ENCODE measurements around the gene ARHGAP24. TPM values are rescaled to one million over a fixed set of nuclear protein-coding genes. Genes with fewer than 3 reads are reported as not detected.

ARHGAP24 gene
- under 1 TPM; 0.30 to 0.53 TPM for total RNA-seq
- polyA plus RNA-seq (2013, experiment 1 of 2) = 0.99 TPM
- 2.5 TPM for polyA plus RNA-seq (2013, experiment 2 of 2)
- total RNA-seq = 0 to 2.1 (median 0.20) reads per million in 172 experiments

GRCh38 chr4:85474818-85475630 lies at the start of gene ARHGAP24:
Gene ARHGAP24 (plus strand): TSS chr4:85475150.
- no peaks in the 10 kb centered on the region for H3K9me3 Mint-ChIP-seq
- H3K4me3 Mint-ChIP-seq = no peak within 1 kb of the TSS
- Histone ChIP-seq H3K27ac (ENCODE audit: low read depth in 1 of 2, low read length in 2 of 2) (no peak within 1 kb of the TSS), H3K4me3 (ENCODE audit: low read length) (peak within 1 kb of the TSS; percentile 21), H3K4me1 (ENCODE audit: insufficient read depth, low read length) (no peaks in the 10 kb centered on the region), H3K9me3 (ENCODE audit: control insufficient read depth in 1 of 2, insufficient read depth in 1 of 2, low read length in 2 of 2) (peaks cover 0 to 13% of the 10 kb centered on the region in 2 experiments), H3K27me3 (ENCODE audit: control insufficient read depth in 1 of 2, insufficient read depth in 2 of 2, low read length in 2 of 2) (peaks cover 3 to 6% of the 10 kb centered on the region in 2 experiments), H3K36me3 (ENCODE audit: insufficient read depth, low read length) (no peaks in the 10 kb centered on the region)
- CTCF ChIA-PET = no interaction called here
- intact Hi-C loops (cut with DNase I, micrococcal nuclease) = no loop called here
- H3K4me1 Mint-ChIP-seq (ENCODE audit: low read depth) = no peaks in the 10 kb centered on the region
- DNase-seq (peak in 3 of 14 experiments; percentile 4 to 52 (median 51)), ATAC-seq (ENCODE audit: poor library complexity) (no peak)
- H3K27ac Mint-ChIP-seq = no peak within 1 kb of the TSS
- H3K36me3 Mint-ChIP-seq (ENCODE audit: low read depth) = no peaks in the 10 kb centered on the region
- POLR2A ChIA-PET = no interaction called here
- peaks cover 27% of the 10 kb centered on the region for H3K27me3 Mint-ChIP-seq
- no peak for TF ChIP-seq CTCF (IDR thresholded peaks at IDR 0.05)

- intact Hi-C loops (cut with DNase I, micrococcal nuclease) = no loop called here
- ATAC-seq (ENCODE audit: poor library complexity) = no peak
These were observed 48.6 kb upstream of the ARHGAP24 start for GRCh38 chr4:85426366-85426765.

GRCh38 chr4:85427123-85427522 lies 47.8 kb upstream of the ARHGAP24 start:
- DNase-seq (no peak), ATAC-seq (ENCODE audit: poor library complexity) (no peak)
- no peak overlapping the region for H3K4me3 ChIP-seq (ENCODE audit: low read length)
- TF ChIP-seq CTCF (IDR thresholded peaks at IDR 0.05) = no peak
- H3K36me3 ChIP-seq (ENCODE audit: insufficient read depth, low read length) = no peaks in the 10 kb centered on the region
- H3K4me1 ChIP-seq (ENCODE audit: insufficient read depth, low read length) = no peaks in the 10 kb centered on the region
- no peaks in the 10 kb centered on the region for H3K27me3 ChIP-seq (ENCODE audit: control insufficient read depth in 1 of 2, insufficient read depth in 2 of 2, low read length in 2 of 2)
- Mint-ChIP-seq H3K4me1 (ENCODE audit: low read depth) (no peaks in the 10 kb centered on the region), H3K9me3 (peaks cover 2% of the 10 kb centered on the region), H3K4me3 (no peak overlapping the region), H3K27me3 (no peaks in the 10 kb centered on the region), H3K36me3 (ENCODE audit: low read depth) (no peaks in the 10 kb centered on the region), H3K27ac (no peak overlapping the region)
- peaks cover 0 to 4% of the 10 kb centered on the region in 2 experiments for H3K9me3 ChIP-seq (ENCODE audit: control insufficient read depth in 1 of 2, insufficient read depth in 1 of 2, low read length in 2 of 2)
- intact Hi-C loops (cut with DNase I, micrococcal nuclease) = no loop called here
- no peak overlapping the region for H3K27ac ChIP-seq (ENCODE audit: low read depth in 1 of 2, low read length in 2 of 2)
- ChIA-PET POLR2A (no interaction called here), CTCF (no interaction called here)

More at GRCh38 chr4:85426366-85426765, 48.6 kb upstream of the ARHGAP24 start:
- no peak overlapping the region for H3K4me3 Mint-ChIP-seq
- no peak overlapping the region for H3K27ac Mint-ChIP-seq
- ChIA-PET POLR2A (no interaction called here), CTCF (no interaction called here)
- no peak overlapping the region for H3K27ac ChIP-seq (ENCODE audit: low read depth in 1 of 2, low read length in 2 of 2)
- H3K9me3 ChIP-seq (ENCODE audit: control insufficient read depth in 1 of 2, insufficient read depth in 1 of 2, low read length in 2 of 2) = peaks cover 0 to 4% of the 10 kb centered on the region in 2 experiments
- H3K27me3 Mint-ChIP-seq = no peaks in the 10 kb centered on the region
- no peak overlapping the region for H3K4me3 ChIP-seq (ENCODE audit: low read length)
- no peaks in the 10 kb centered on the region for H3K27me3 ChIP-seq (ENCODE audit: control insufficient read depth in 1 of 2, insufficient read depth in 2 of 2, low read length in 2 of 2)
- H3K4me1 Mint-ChIP-seq (ENCODE audit: low read depth) = no peaks in the 10 kb centered on the region
- no peaks in the 10 kb centered on the region for H3K36me3 ChIP-seq (ENCODE audit: insufficient read depth, low read length)
- no peaks in the 10 kb centered on the region for H3K36me3 Mint-ChIP-seq (ENCODE audit: low read depth)
- TF ChIP-seq CTCF (IDR thresholded peaks at IDR 0.05) = no peak
- DNase-seq = no peak
- no peaks in the 10 kb centered on the region for H3K4me1 ChIP-seq (ENCODE audit: insufficient read depth, low read length)
- peaks cover 2% of the 10 kb centered on the region for H3K9me3 Mint-ChIP-seq

Data from CD4-positive, alpha-beta T cell (primary cell).